ENCODE results near the gene GSTO2.

The GSTO2 gene

GRCh38 chr10:104306897-104307296 lies 37.9 kb downstream of the GSTO2 start:
- no peak for DNase-seq (ENCODE audit: low read depth in 2 of 2, low spot score in 1 of 2)

DNA sequence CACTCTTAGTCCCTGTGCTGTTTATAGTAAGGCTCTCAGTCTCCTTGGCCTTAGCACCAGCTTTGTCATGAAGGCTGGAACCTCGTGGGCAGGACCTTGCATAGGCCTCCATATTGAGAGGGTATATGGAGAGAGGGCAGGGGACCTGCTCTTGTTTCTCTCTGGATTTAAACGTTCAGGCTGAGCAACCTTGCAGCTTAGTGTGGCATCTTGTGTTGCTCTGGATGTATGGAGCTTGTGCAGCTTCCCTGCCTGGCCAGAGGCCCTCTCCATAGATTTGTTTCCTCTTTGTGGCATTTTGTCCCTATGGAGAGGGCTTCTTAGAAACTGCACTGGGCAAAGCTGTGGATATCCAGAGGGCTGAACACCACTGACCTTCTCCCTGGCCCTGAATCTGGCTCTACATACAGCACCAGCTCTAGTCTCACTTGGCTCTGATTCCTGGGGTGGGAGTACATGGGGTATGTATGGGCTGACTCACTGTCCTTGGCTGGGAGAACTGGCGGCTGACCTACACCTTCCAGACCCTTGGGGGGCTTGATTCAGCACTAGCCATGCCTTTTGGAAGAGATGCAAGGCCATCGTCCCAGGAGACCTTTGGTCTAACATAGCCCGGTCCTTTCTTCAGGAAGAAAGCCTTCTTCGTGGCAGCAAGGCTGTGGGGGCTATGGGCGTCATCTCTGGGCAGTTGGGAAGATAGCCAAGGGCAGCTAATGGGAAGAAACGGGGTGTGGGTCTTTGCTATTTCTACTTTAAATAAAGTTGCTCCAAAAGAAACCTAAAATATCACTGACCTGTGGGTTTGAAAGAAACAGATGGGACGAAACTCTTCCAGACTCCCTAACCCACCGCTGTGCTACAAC lies 38.8 kb downstream of the GSTO2 start:
- no peak for DNase-seq (ENCODE audit: low read depth in 2 of 2, low spot score in 1 of 2)

GRCh38 chr10:104308439-104308903 lies 39.5 kb downstream of the GSTO2 start:
- no peak for DNase-seq (ENCODE audit: low read depth in 2 of 2, low spot score in 1 of 2)

DNA sequence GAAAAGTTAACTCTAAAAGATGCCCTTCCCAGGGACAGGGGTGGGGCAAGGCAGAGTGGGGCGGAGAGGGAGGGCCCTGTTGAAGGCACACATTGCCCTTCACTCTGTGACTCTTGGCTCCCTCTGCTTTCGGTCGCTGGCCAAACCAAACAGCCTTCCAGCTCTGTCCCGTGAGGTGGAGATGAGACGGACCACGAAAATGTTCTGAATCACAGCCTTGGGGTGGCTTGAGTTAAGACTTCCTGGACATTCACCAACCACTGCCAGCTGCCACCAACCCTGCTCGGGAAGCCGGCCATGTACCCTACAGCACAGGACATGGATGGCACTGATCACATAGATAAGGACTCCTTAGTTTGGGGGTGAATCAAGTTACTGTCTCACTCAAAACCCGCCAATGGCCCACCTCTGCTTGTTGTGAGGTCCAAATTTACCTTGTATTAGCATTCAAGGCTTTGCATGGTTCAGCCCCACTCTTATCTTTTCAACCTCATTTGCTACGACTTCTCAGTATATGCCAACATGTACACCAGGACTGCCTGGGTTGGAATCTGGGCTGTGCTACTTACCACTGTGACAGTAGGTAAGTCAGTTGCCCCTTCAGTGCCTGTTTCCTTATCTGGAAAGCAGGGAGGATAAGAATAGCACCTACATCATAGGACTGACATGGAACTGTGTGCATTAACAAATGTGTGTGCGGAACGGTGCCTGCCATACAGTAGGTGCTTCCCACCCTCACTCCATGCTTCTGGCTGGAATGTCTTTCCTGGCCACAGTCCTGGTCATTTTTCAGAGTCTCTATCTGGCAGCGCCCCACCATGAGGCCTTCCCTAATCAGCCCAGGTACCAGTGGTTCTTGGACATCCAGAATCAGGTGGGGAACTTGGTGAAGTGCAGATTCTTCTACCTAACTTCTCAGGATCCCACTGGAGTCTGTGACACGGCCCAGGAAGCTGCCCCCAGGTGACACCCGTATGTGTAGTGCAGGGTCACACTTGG lies 41.3 kb downstream of the GSTO2 start:
- no peak for DNase-seq (ENCODE audit: low read depth in 2 of 2, low spot score in 1 of 2)

DNA sequence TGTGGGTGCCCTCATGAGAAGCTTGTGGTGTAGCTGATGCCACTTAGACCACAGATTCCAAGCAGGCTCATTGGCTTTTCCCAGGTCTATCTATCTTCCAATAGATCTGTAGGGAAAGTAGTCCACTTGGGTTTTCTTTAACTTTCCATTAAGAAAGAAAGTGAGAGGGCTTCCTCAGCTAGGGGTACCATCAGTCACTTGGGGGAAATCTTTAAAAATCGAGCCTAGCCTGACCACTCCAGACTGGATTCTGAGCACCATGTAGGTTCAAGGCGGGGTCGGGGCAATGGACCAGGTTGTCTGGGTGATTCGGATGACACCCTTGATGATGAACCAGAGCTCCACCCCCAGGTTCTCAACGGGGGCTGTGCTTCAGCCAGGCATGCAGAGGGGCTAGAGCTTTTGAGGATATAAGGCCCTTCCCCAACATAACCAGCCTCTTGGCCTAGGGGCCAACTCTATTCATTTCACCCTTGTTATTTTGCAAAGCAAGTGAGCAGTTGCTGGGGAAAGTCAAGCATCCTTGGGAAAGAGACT lies 42.3 kb downstream of the GSTO2 start:
- DNase-seq (ENCODE audit: low read depth in 2 of 2, low spot score in 1 of 2), result no peak

- DNase-seq (ENCODE audit: low read depth in 2 of 2, low spot score in 1 of 2), result no peak
Measured at GRCh38 chr10:104314591-104315485, 45.9 kb downstream of the GSTO2 start.

- no peak for DNase-seq (ENCODE audit: low read depth in 2 of 2, low spot score in 1 of 2)
Measured at GRCh38 chr10:104315486-104315921, 46.5 kb downstream of the GSTO2 start.

DNA sequence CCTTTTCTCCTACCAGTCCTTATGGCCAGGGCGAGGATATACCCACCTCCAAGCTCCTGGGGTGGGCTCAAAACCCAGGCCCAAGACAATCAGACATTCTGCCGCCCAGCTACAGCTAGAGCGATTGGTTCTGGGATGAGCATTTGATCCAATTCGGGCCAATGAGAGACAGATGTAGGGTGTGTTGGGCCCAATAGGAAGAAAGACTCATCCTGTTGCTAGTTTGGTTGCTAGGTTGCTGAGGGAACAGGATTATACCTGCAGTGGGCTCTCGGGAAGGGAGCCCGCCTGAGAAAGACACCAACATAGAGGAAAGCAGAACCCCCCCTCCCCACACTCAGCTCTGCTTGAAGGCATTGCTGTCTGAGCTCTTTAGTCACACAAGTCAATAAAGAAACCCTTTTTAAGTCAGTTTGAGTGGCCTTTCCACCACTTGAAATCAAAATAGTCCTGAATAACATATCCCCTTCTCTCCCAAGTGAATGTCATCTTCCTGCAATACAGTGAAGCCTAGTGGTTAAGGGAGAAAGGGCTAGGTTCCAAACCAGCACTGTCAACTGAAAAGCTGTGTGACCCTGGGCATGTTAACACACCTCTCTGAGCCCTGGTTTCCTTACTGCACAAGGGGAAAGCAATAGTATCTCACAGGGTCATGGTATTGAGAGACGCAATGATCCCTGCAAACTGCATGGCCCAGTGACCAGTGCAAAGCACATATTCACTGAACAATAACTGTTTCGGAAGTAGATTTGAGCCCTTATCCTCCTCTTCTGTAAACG lies 47.5 kb downstream of the GSTO2 start:
- DNase-seq (ENCODE audit: low read depth in 2 of 2, low spot score in 1 of 2), result no peak

DNA sequence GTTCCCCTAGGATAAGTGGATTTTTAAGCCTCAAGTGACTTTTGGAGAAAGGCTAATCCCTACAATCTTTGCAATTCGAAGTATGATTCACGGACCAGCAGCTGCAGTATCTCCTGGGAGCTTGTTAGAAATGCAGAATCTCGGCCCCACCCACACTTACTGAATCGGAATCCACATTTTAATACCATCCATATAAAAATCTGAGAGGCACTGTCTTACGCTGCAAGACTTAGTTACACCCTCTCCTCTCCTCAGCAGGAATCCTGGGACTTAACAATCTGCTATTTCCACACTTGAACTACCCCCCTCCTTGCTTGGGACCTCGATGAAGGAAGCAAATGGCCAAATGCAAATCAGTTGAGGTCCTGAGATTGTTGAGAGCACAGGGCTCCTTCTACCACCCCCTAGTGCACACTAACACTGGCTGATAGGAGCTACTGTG lies 48.3 kb downstream of the GSTO2 start:
- DNase-seq (ENCODE audit: low read depth in 2 of 2, low spot score in 1 of 2), result no peak

GRCh38 chr10:104317726-104318299 lies 48.8 kb downstream of the GSTO2 start:
- no peak for DNase-seq (ENCODE audit: low read depth in 2 of 2, low spot score in 1 of 2)

DNA sequence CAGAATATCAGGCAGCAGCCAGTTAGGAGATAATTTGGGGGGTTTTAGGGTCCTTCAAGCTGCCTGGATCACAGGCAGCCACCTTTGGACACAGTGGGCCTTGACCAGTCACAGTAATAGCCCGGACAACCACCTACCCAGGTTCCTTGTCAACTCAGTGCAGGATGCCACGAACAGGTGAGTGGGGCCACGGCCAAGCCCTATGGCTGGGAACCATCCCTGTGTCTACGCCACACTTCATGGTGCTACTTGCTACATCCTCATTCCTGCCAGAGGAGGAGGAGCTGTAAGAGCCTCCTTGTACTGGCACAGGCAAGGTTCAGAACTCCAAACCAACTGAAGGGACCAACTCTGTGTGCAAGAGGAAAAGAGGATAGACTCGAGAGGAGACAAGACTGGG lies 49.3 kb downstream of the GSTO2 start:
- DNase-seq (ENCODE audit: low read depth in 2 of 2, low spot score in 1 of 2), result no peak

DNA sequence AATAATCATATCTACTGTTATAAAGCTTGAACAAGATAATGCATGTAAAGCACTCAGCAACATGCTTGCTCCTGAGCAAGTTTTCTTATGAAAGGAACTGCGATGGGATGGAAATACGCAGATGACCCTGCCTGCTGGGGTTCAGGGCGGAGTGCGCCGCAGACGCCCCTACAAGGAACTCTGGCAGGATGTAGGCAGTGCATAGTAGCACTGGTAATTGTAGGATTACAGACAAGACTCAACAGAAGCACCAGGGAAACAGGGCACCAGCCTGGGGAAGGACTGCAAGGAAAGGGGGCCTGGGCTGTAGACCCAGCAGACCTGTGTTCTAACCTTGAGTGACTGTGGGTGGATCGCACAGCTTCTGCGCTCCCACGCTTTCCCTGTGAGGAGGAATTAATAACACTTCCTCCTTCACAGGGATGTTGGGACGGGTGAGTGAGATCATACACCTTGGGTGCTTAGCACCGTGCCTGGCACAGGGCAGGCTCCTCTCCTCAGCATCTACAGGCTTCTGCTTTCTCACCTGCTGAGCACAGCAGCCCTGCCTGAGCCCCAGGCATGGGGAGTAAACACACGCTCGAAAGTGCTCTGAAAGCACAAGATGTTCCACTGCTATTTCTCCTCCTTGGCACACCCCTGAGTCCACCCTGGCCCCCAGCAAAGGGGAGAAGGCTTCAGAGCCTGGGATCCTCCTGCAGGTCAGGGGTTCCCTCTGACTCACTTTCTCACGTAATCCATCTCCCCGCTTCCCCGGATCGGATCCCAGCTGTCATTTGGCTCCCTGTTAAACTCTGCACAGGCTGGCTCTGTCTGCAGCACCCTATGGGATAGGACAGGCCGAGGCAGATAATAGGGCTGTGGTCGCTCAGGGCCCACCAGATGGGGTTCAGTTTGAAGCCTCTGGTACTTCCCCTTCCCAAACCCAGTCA lies 50.1 kb downstream of the GSTO2 start:
- DNase-seq (ENCODE audit: low read depth in 2 of 2, low spot score in 1 of 2), result no peak

- no peak for DNase-seq (ENCODE audit: low read depth in 2 of 2, low spot score in 1 of 2)
Measured at GRCh38 chr10:104321226-104321625, 52.2 kb downstream of the GSTO2 start.

DNA sequence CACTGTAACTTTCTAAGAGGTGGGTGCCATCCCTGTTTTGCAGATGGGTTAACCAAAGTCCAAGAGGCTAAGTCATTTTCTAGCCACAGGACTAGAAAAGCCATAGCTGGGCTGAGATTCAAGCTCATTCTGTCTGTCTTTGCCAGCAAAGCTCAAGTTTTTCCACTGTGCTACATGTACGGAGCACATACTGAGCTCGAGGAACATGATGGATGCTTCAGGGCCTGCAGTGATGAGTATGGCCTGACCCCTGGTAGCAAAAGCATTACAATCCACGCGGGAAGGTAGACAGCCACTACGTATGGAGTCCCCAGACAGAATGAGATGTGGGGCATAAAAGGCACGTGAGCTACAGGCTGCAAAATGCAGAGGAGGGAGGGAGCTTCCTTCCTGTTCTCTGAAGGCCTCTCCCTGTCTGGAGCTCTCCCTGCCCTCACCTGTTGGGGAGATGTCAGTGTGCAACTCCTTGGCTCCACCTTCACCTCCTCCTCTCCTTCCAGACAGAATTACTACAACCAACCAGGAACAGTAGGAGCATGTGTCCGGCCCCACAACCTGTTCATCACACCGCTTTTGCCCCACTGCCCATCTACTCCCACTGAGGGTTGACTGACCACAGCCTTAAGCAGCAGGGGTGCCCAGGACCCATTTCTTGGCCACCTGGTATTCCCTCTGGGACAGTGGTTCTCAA lies 52.9 kb downstream of the GSTO2 start:
- DNase-seq (ENCODE audit: low read depth in 2 of 2, low spot score in 1 of 2), result no peak

GRCh38 chr10:104322416-104322782 lies 53.4 kb downstream of the GSTO2 start:
- DNase-seq (ENCODE audit: low read depth in 2 of 2, low spot score in 1 of 2), result no peak

- no peak for DNase-seq (ENCODE audit: low read depth in 2 of 2, low spot score in 1 of 2)
Measured at GRCh38 chr10:104323085-104323484, 54.1 kb downstream of the GSTO2 start.

DNA sequence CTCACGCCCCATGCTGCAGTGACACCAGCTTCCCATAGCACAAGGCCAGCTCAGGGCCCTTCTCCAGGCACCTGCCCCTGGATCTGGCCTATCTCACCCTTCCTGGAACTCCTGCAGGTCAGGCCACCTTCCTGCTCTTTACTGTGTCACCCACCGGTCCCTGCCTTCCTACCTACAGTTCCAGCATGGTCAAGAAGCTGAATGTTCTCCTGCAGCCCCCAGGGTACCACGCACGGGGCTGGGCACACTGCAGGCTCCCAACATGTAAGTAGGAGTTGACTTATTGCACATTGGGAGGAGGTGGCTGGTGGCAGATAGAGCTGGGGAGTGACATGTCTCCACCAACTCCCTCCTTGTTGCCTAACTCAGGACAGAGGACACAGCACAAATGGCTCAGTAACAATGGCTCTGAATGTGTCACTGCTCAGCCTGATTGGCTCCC lies 54.8 kb downstream of the GSTO2 start:
- no peak for DNase-seq (ENCODE audit: low read depth in 2 of 2, low spot score in 1 of 2)
